Measurements from ENCODE around the gene ACSS2. TPM values are rescaled to one million over a fixed set of nuclear protein-coding genes. Genes with fewer than 3 reads are reported as not detected.

Gene ACSS2
- total and polyA plus RNA-seq, 2 of the 8 experiments (the other 6 are each of a cell fraction or from before 2014, with no cell fraction given): 17.7 to 24.2 TPM

GRCh38 chr20:34964486-34964885 is 88.1 kb downstream of the ACSS2 start (continued):
- TF ChIP-seq CHD7 (IDR thresholded peaks at IDR 0.05; ENCODE audit: insufficient replicate concordance, low read length): no peak
- no peak for TF ChIP-seq SIRT6 (IDR thresholded peaks at IDR 0.05; ENCODE audit: low read length)
- no peak for TF ChIP-seq CTCF (IDR thresholded peaks at IDR 0.05; ENCODE audit: control extremely low read depth in 1 of 3, insufficient read depth in 1 of 3, low read depth in 1 of 3, low read length in 3 of 3)
- no peak for TF ChIP-seq SP2 (IDR thresholded peaks at IDR 0.05; ENCODE audit: low read length)
- TF ChIP-seq BCL11A (IDR thresholded peaks at IDR 0.05; ENCODE audit: low read depth in 2 of 2, low read length in 2 of 2): no peak
- no peak for TF ChIP-seq KDM5A (IDR thresholded peaks at IDR 0.05; ENCODE audit: low read length)
